ENCODE results near the gene GHRHR.

The GHRHR gene

GRCh38 chr7:30975256-30975899, 11.6 kb downstream of the GHRHR start:
- no peak overlapping the region for H3K27ac ChIP-seq (ENCODE audit: low read depth, low read length)
- no peak overlapping the region for H3K4me2 ChIP-seq (ENCODE audit: low read length)
- H3K9me2 ChIP-seq (replicated peaks; ENCODE audit: control insufficient read depth, low read length), result no peaks in the 10 kb centered on the region
- H3K4me3 ChIP-seq (ENCODE audit: low read length), result no peak overlapping the region
- H3K36me3 ChIP-seq (ENCODE audit: control insufficient read depth, low read length), result no peaks in the 10 kb centered on the region
- H3F3A ChIP-seq (ENCODE audit: control insufficient read depth, insufficient read depth), result no peaks in the 10 kb centered on the region
- H3K27me3 ChIP-seq (ENCODE audit: control insufficient read depth, low read length), result peaks cover 3% of the 10 kb centered on the region; the same call in 1 of the 2 replicates
- no peaks in the 10 kb centered on the region for H3K79me2 ChIP-seq (ENCODE audit: control insufficient read depth, low read length)
- no peaks in the 10 kb centered on the region for H3K9me3 ChIP-seq (ENCODE audit: control insufficient read depth, insufficient read depth, low read length)
- TF ChIP-seq CTCF (IDR thresholded peaks at IDR 0.05; ENCODE audit: low read depth, low read length, poor library complexity, severe bottlenecking) (no peak), EZH2phosphoT487 (IDR thresholded peaks at IDR 0.05; ENCODE audit: borderline replicate concordance, low read length) (no peak)
- peaks cover 10% of the 10 kb centered on the region for H3K4me1 ChIP-seq (ENCODE audit: control insufficient read depth, low read length)
- H4K20me1 ChIP-seq (ENCODE audit: control insufficient read depth, insufficient read depth, low read depth, low read length), result no peaks in the 10 kb centered on the region; the same call in 1 of the 2 replicates

- Histone ChIP-seq H3K4me2 (ENCODE audit: low read length) (no peak overlapping the region), H3K9me2 (replicated peaks; ENCODE audit: control insufficient read depth, low read length) (no peaks in the 10 kb centered on the region), H3K4me3 (ENCODE audit: low read length) (no peak overlapping the region), H4K20me1 (ENCODE audit: control insufficient read depth, insufficient read depth, low read depth, low read length) (no peaks in the 10 kb centered on the region; the same call in 1 of the 2 replicates), H3K36me3 (ENCODE audit: control insufficient read depth, low read length) (no peaks in the 10 kb centered on the region), H3K4me1 (ENCODE audit: control insufficient read depth, low read length) (peaks cover 10% of the 10 kb centered on the region), H3F3A (ENCODE audit: control insufficient read depth, insufficient read depth) (no peaks in the 10 kb centered on the region), H3K9me3 (ENCODE audit: control insufficient read depth, insufficient read depth, low read length) (no peaks in the 10 kb centered on the region), H3K27ac (ENCODE audit: low read depth, low read length) (no peak overlapping the region), H3K79me2 (ENCODE audit: control insufficient read depth, low read length) (no peaks in the 10 kb centered on the region), H3K27me3 (ENCODE audit: control insufficient read depth, low read length) (peaks cover 3% of the 10 kb centered on the region; the same call in 1 of the 2 replicates)
- TF ChIP-seq EZH2phosphoT487 (IDR thresholded peaks at IDR 0.05; ENCODE audit: borderline replicate concordance, low read length) (no peak), CTCF (IDR thresholded peaks at IDR 0.05; ENCODE audit: low read depth, low read length, poor library complexity, severe bottlenecking) (no peak)
Measured at GRCh38 chr7:30976381-30976780, 12.6 kb downstream of the GHRHR start.

- Histone ChIP-seq H3K9me2 (replicated peaks; ENCODE audit: control insufficient read depth, low read length) (no peaks in the 10 kb centered on the region), H3K27ac (ENCODE audit: low read depth, low read length) (no peak overlapping the region), H3K4me3 (ENCODE audit: low read length) (no peak overlapping the region)
Measured at GRCh38 chr7:30977222-30977621, 13.5 kb downstream of the GHRHR start.

More at GRCh38 chr7:30977222-30977621, 13.5 kb downstream of the GHRHR start:
- H3K36me3 ChIP-seq (ENCODE audit: control insufficient read depth, low read length), result no peaks in the 10 kb centered on the region
- H4K20me1 ChIP-seq (ENCODE audit: control insufficient read depth, insufficient read depth, low read depth, low read length), result no peaks in the 10 kb centered on the region; the same call in 1 of the 2 replicates
- H3K79me2 ChIP-seq (ENCODE audit: control insufficient read depth, low read length), result no peaks in the 10 kb centered on the region
- H3K4me1 ChIP-seq (ENCODE audit: control insufficient read depth, low read length), result peaks cover 10% of the 10 kb centered on the region
- TF ChIP-seq EZH2phosphoT487 (IDR thresholded peaks at IDR 0.05; ENCODE audit: borderline replicate concordance, low read length) (no peak), CTCF (IDR thresholded peaks at IDR 0.05; ENCODE audit: low read depth, low read length, poor library complexity, severe bottlenecking) (no peak)
- H3K9me3 ChIP-seq (ENCODE audit: control insufficient read depth, insufficient read depth, low read length), result no peaks in the 10 kb centered on the region
- H3K27me3 ChIP-seq (ENCODE audit: control insufficient read depth, low read length), result peaks cover under 1% of the 10 kb centered on the region; the same call in 1 of the 2 replicates
- no peak overlapping the region for H3K4me2 ChIP-seq (ENCODE audit: low read length)
- H3F3A ChIP-seq (ENCODE audit: control insufficient read depth, insufficient read depth), result no peaks in the 10 kb centered on the region
